HAP-1 (cell line): ENCODE data around the gene NLE1.
"Not testable (repeated sequence)": the region's sequence is repeated elsewhere in the genome, so short reads cannot be mapped to it uniquely, and the experiment has no call there.

Experiments
- DNase-seq, 2 experiments: peaks; one replicate each; pipeline ENCODE4 v3.0.0-alpha.2; 2016 to 2020; ENCODE audit warnings: low spot score in 2 of 2
- H3K27me3 ChIP-seq: fragments of 250-450 bp; sonication (Bioruptor Pico); 2 replicates; pipeline ENCODE4 v1.5.1; 2020; ENCODE audit warnings: low read depth, mild to moderate bottlenecking, moderate library complexity
- H3K36me3 ChIP-seq: fragments of 250-450 bp; sonication (Bioruptor Pico); replicated peaks from 2 replicates; pipeline ENCODE4 v1.5.1; 2020; ENCODE audit warnings: mild to moderate bottlenecking
- H3K4me1 ChIP-seq: fragments of 250-450 bp; sonication (Bioruptor Pico); 2 replicates; pipeline ENCODE4 v1.5.1; 2020; ENCODE audit warnings: mild to moderate bottlenecking
- H3K4me3 ChIP-seq: fragments of 250-450 bp; sonication (Bioruptor Pico); 2 replicates; pipeline ENCODE4 v1.5.1; 2020; ENCODE audit warnings: mild to moderate bottlenecking, moderate library complexity
- H3K9me3 ChIP-seq: fragments of 250-450 bp; sonication (Bioruptor Pico); 2 replicates; pipeline ENCODE4 v1.5.1; 2020; ENCODE audit warnings: mild to moderate bottlenecking, moderate library complexity
- in situ Hi-C: fragments of 300-500 bp; cut with MboI; formaldehyde crosslinking; loops from 3 replicates; pipeline ENCODE4 v1.14.3; 2020; ENCODE audit warnings: low sequenced_read_pairs, inconsistent platforms, mixed read lengths

Gene NLE1

DNA sequence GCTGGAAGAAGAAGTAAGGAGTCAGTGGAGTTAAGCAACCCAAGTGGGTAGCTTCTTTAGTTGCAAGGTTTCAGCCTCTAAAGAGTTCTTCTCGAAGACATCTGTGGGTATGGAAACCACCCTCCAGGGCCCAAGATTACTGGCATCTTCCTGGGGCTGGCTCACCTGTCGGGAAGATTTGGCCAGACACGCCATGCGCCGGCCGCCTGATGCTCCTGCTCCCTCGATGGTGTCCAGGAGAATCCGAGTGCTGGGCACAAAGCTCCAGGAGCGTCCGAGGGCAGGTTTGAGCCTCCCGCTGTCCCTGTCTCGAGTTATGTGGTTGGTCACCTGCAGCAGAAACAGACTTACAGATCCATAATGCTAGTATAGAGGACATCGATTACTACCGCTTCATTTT, 41.1 kb downstream of the NLE1 start:
- Histone ChIP-seq H3K4me3 (no peak overlapping the region), H3K27me3 (no peaks in the 10 kb centered on the region), H3K9me3 (no peaks in the 10 kb centered on the region), H3K36me3 (peaks cover 42% of the 10 kb centered on the region), H3K4me1 (no peaks in the 10 kb centered on the region)
- no peak for DNase-seq
- in situ Hi-C loops: no loop called here

DNA sequence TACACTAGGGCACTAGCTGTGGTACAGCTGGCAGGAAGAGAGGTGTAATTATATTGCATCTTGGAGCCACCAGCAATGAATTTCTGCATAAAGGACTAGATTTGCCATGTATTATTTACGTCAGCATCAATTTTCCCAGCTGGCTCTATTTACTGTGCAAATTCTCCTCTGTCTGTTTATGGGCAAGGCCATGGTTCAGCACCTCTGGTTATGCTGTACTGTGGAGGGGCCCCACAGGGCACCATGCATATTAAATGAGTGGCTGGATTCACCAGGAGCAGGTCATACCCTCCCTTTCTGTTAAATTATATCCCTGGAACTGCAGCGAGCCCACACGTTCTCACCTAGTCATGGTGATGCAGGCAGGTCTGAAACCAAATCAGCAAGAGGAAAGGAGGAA, 42.2 kb downstream of the NLE1 start:
- DNase-seq: no peak
- in situ Hi-C loops: no loop called here
- H3K4me3 ChIP-seq: no peak overlapping the region
- H3K4me1 ChIP-seq: no peaks in the 10 kb centered on the region
- H3K9me3 ChIP-seq: no peaks in the 10 kb centered on the region
- peaks cover 31% of the 10 kb centered on the region for H3K36me3 ChIP-seq
- no peaks in the 10 kb centered on the region for H3K27me3 ChIP-seq

DNA sequence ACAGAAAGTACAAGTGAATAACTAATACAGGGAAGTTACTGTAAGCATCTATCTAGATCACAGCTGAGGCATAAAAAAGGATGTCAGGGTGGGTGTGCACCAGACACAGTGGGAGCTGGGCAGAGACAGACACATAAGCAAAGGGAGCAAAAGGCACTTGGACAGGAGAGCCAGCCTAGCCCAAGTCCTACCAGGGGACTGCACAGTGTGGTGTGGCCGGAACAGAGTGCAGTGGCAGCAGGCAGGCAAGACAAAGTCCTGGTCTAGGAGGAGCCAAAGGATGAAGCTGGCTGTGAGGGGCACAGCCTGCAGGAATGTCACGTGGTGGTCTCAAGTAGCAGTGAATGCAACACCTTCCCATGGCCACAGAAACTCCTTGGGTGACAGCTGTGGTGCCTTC, 44.3 kb downstream of the NLE1 start:
- Histone ChIP-seq H3K4me3 (no peak overlapping the region), H3K36me3 (peaks cover 24% of the 10 kb centered on the region), H3K4me1 (no peaks in the 10 kb centered on the region), H3K27me3 (no peaks in the 10 kb centered on the region), H3K9me3 (no peaks in the 10 kb centered on the region)
- DNase-seq: no peak
- in situ Hi-C loops: no loop called here

DNA sequence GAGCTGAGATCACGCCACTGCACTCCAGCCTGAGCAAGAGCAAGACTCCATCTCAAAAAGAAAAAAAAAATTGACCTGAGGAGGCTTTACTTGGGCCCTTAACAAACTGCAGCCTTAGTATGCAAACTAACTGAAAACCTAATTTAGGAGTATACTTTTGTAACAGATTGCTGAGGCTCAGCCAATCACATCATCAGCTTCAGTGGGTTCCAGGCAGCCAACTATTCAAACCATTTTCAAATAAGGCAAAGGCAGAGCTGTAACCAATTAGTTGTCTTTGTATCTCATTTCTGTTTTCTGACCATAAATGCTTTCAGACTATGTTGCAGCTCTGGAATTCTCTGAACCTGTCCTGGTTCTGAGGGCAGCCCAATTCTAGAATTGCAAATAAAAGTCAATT, 46.4 kb downstream of the NLE1 start:
- DNase-seq: no peak
- H3K9me3 ChIP-seq: no peaks in the 10 kb centered on the region
- no peaks in the 10 kb centered on the region for H3K27me3 ChIP-seq
- no peak overlapping the region for H3K4me3 ChIP-seq
- H3K36me3 ChIP-seq: peaks cover 16% of the 10 kb centered on the region
- H3K4me1 ChIP-seq: no peaks in the 10 kb centered on the region
- in situ Hi-C loops: no loop called here

DNA sequence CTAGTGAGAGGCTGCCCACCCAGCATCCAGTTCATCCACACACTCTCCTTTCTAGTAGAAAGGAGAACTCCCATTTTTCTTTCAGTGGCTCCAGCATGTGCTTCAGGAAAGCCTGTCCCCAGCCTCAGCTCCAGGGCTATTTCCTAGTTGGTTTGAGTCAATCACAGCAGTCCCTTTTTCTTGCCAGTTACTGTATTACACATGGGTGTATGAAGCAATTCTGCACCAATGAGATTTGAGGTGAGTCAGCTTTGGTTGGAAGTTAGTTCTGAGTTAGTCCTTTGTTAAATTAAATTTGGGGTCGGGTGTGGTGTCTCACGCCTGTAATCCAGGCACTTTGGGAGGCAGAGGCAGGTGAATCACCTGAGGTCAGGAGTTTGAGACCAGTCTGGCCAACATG, 47.2 kb downstream of the NLE1 start:
- Histone ChIP-seq H3K9me3 (no peaks in the 10 kb centered on the region), H3K36me3 (peaks cover 9% of the 10 kb centered on the region), H3K4me1 (no peaks in the 10 kb centered on the region), H3K4me3 (no peak overlapping the region), H3K27me3 (no peaks in the 10 kb centered on the region)
- in situ Hi-C loops: no loop called here
- no peak for DNase-seq

DNA sequence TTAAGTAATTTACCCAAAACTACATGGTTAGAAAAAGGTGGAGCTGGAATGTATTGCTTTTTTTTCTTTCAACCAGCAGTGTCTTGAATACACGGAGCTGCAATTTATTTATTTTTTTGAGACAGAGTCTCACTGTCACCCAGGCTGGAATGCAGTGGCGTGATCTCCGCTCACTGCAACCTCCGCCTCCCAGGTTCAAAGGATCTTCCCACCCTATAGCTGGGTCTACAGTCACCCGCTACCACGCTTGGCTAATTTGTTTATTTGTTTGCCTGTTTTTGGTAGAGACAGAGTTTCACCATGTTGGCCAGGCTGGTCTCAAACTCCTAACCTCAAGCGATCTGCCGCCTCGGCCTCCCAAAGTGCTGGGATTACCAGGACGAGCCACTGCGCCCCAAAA, 51.4 kb downstream of the NLE1 start:
- H3K4me3 ChIP-seq, H3K27me3 ChIP-seq, H3K9me3 ChIP-seq, H3K36me3 ChIP-seq, DNase-seq, in situ Hi-C loops: not testable (repeated sequence)
- peaks cover 26% of the 10 kb centered on the region for H3K4me1 ChIP-seq

DNA sequence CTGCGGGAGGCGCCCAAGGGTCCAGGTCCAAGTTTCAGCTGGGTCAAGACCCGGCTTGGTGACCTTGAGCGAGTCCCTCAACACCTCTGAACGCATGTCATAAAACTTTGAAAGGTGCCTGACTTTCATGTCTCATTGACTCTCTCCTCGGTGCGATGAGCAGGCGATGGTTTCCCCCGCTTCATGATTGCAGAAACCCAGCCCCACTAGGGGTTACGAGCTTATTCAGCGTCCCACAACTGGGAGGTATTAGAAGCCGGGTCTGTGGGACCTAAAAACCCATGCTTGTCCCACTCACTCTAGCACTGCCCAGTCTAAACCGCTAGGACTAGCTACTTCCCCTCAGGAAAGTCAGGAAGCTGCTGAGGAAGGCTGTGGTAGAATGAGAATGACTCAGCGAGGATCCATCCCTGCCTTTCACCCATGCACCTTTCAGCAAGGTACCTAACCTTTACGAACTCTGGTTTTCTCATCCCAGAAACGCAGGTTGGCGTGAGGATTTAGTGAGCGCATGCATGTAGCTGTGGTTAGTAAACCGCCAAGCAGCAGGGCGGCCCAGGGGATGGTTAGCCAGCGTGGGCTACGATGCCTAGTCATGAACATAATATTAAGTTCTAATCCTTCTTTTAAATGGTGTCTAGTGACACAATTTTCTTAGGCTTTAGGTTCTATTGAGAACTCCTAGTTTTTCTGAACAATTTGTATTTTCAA, 52.4 kb downstream of the NLE1 start:
- Histone ChIP-seq H3K9me3 (no peaks in the 10 kb centered on the region), H3K27me3 (no peaks in the 10 kb centered on the region), H3K4me3 (peak overlapping the region; percentile 19), H3K4me1 (peaks cover 36% of the 10 kb centered on the region), H3K36me3 (no peaks in the 10 kb centered on the region)
- in situ Hi-C loops: loop anchor here (10.0 kb wide), 1 partner anchor 105 kb away; the partner anchor contains the start of gene LIG3
- peak in 1 of 2 experiments; percentile 31 for DNase-seq

DNA sequence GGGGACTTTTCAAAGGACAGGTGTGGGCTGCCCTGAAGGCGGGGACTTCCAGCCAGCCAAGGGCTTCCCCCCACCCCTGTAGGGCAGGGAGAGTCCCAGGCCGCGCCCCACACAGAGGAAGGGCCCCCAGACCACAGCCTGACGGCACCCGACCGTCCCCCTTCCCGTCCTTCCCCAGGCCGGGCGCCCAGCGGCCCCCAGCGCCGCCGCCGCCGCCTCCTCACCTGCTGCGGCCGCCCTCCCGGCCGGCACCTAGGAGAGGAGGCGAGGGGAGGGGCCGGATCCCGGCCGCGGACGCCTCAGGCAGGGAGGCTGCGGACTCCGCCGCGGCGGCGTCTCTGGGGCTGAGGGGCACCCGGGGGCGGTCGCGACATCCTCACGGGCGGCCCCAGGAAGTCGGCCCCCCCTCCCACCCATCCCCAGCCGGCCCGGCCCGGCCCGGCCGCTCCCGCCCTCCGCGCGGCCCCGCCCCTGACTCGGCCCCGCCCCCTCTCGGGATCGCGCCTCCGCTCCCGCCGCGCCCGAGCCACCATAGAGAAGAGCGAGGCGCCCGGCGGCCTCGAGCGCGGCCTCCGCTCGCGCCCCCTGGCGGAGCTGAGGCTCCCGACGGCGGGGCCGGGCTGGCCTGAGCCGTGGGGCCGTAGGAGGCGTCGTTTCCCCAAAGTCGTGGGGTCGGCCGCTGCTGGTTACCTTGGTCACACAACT, 53.1 kb downstream of the NLE1 start:
- Histone ChIP-seq H3K4me1 (peaks cover 37% of the 10 kb centered on the region), H3K9me3 (no peaks in the 10 kb centered on the region), H3K36me3 (no peaks in the 10 kb centered on the region), H3K4me3 (peak overlapping the region; percentile 58), H3K27me3 (no peaks in the 10 kb centered on the region)
- DNase-seq: peak; percentile 68 to 89
- in situ Hi-C loops: loop anchor here (10.0 kb wide), 1 partner anchor 104 kb away; the partner anchor contains the start of gene LIG3

DNA sequence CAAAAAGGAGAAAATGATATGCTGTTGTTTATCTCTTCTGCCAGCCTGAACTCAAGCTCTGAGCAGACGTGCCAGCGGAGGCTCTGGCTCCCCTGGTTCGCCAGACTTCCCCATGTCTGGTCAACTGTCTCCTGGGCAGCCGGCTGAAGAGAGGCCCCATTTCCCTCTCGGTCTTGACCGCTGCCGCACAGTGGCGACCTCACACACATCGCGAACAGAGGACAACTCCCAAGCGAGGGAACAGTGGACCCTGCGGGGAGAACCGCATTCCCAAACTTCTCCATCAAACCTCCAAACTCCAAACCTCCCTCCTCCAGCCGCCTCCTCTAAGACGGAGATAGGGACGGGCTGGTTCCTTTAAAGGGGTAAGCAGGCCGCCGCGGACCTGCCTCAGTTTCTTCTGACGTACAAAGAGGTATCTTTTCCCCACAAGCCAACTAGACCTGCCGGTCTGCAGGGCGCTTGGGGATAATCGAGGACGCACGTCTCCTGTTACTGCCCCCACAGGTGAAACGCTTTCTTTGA, 53.7 kb downstream of the NLE1 start:
- peak; percentile 33 to 49 for DNase-seq
- no peaks in the 10 kb centered on the region for H3K27me3 ChIP-seq
- no peaks in the 10 kb centered on the region for H3K36me3 ChIP-seq
- no peaks in the 10 kb centered on the region for H3K9me3 ChIP-seq
- H3K4me1 ChIP-seq: peaks cover 38% of the 10 kb centered on the region
- peak overlapping the region; percentile 58 for H3K4me3 ChIP-seq
- in situ Hi-C loops: loop anchor here (10.0 kb wide), 1 partner anchor 104 kb away; the partner anchor contains the start of gene LIG3

DNA sequence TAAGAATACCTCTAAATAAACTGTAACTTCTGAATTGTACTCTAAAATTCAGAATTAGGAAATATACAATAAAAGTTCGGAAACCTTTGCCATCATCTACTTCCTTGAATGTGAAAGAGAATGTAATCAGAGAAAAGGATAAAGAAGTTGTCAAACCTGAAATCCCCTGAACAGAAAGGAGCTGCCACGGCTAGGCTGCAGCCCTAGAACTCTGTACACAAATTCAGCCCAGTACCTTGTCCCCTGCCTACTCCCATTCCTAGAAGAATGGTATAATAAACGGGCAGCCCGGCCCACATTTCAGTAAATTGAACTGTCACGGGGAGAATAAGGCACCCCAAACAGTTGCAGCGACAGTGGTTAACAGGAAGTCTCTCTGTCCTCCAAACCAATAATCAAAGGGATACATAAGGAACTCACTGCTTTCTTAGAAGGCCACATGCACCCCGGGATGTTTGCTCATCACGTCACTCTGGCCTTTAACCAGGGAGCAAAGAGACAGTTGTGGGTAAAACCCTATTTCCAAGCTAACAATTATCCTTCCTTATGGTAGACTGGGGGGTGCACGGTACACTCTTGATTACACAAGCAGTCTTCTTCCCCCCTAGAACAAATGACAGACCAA, 54.3 kb downstream of the NLE1 start:
- H3K9me3 ChIP-seq: no peaks in the 10 kb centered on the region
- H3K36me3 ChIP-seq: no peaks in the 10 kb centered on the region
- H3K4me3 ChIP-seq: peak overlapping the region; percentile 58
- in situ Hi-C loops: loop anchor here (10.0 kb wide), 1 partner anchor 103 kb away; the partner anchor contains the start of gene LIG3
- no peaks in the 10 kb centered on the region for H3K27me3 ChIP-seq
- peaks cover 44% of the 10 kb centered on the region for H3K4me1 ChIP-seq
- DNase-seq: peak in 1 of 2 experiments; percentile 20

DNA sequence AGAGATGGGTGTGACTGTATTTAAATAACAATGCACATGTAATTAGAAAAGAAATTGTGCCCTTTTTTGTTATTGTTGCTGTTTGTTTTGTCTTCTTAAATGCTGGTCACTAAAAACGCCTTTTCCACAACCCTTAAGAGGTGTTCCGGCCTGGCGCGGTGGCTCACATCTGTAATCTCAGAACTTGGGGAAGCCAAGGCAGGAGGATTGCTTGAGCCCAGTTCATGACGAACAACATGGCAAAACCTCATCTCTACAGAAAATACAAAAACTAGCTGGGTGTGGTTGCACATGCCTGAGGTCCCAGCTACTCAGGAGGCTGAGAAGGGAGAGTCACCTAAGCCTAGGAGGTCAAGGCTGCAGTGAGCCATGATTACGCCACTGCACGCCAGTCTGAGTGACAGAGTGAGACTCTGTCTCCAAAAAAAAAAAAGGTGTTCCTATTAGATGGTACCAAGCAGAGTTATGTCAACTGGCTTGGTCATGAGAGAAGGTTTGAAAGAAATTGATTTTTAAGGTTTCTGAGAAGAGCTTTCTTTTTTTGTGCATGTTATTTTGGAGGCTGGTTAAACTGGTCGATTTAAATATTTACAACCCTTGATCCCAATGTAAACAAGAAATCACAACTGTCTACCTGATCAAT, 55.1 kb downstream of the NLE1 start:
- H3K9me3 ChIP-seq: no peaks in the 10 kb centered on the region
- H3K36me3 ChIP-seq: no peaks in the 10 kb centered on the region
- DNase-seq: peak; percentile 40 to 57
- in situ Hi-C loops: loop anchor here (10.0 kb wide), 1 partner anchor 102 kb away; the partner anchor contains the start of gene LIG3
- H3K4me1 ChIP-seq: peaks cover 52% of the 10 kb centered on the region
- H3K27me3 ChIP-seq: no peaks in the 10 kb centered on the region
- peak overlapping the region; percentile 58 for H3K4me3 ChIP-seq

DNA sequence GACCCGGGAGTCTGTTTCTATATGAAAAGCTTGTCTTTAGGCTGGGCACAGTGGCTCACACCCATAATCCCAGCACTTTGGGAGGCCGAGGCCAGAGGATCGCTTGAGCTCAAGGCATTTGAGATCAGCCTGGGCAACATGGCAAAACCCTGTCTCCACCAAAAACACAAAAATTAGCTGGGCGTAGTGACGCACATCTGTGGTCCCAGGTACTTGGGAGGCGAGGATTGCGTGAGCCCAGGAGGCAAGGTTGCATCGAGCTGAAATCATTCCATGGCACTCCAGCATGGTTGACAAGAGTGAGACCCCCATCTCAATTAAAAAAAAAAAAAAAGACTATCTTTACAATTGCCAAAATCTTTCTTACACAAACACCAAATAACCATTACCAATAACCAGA, 55.9 kb downstream of the NLE1 start:
- peaks cover 61% of the 10 kb centered on the region for H3K4me1 ChIP-seq
- H3K27me3 ChIP-seq: no peaks in the 10 kb centered on the region
- H3K36me3 ChIP-seq: no peaks in the 10 kb centered on the region
- no peak for DNase-seq
- in situ Hi-C loops: loop anchor here (10.0 kb wide), 1 partner anchor 101 kb away; the partner anchor contains the start of gene LIG3
- H3K9me3 ChIP-seq: no peaks in the 10 kb centered on the region
- no peak overlapping the region for H3K4me3 ChIP-seq

DNA sequence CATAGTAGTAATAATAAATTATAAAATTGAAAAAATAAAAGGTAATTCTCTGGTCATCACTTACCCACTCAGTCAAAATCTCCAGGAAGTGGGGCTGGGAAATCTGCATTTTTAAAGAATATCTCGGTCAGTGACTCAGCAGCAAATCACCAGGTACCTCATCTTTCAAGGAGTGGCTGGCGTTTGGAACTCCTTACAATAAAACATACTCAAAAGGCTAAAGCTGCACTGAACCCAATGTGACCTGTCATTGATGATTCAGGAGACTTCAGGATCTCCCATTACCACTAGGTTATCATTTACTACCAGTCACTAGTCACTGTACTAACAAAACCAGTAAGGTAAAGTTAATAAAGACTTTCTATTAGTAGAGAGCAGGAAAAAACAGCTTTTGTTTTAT, 57.1 kb downstream of the NLE1 start:
- Histone ChIP-seq H3K4me1 (peaks cover 73% of the 10 kb centered on the region), H3K27me3 (no peaks in the 10 kb centered on the region), H3K4me3 (no peak overlapping the region), H3K9me3 (no peaks in the 10 kb centered on the region), H3K36me3 (no peaks in the 10 kb centered on the region)
- in situ Hi-C loops: loop anchor here (10.0 kb wide), 1 partner anchor 100 kb away; the partner anchor contains the start of gene LIG3
- peak in 1 of 2 experiments; percentile 40 for DNase-seq
